CD1c-positive myeloid dendritic cell (primary cell): Measurements from ENCODE around the gene LRMDA.

Experiments
- DNase-seq: peaks from one replicate; pipeline ENCODE4 v3.0.0-alpha.2; 2016; ENCODE audit errors: extremely low spot score

LRMDA gene

GRCh38 chr10:75708060-75708459 lies 276.6 kb downstream of the LRMDA start:
- no peak for DNase-seq

GRCh38 chr10:75709245-75709644 lies 277.8 kb downstream of the LRMDA start:
- DNase-seq = no peak

GRCh38 chr10:75709811-75710210 lies 278.4 kb downstream of the LRMDA start:
- DNase-seq = no peak

- no peak for DNase-seq
Measured at GRCh38 chr10:75712242-75712880, 280.9 kb downstream of the LRMDA start.

GRCh38 chr10:75716506-75716905 lies 285.1 kb downstream of the LRMDA start:
- DNase-seq = no peak

- DNase-seq = no peak
Measured at GRCh38 chr10:75717126-75717916, 285.9 kb downstream of the LRMDA start.

- no peak for DNase-seq
Measured at GRCh38 chr10:75718991-75719390, 287.6 kb downstream of the LRMDA start.

- no peak for DNase-seq
Measured at GRCh38 chr10:75720157-75720556, 288.7 kb downstream of the LRMDA start.

GRCh38 chr10:75722020-75722419 lies 290.6 kb downstream of the LRMDA start:
- DNase-seq = no peak

GRCh38 chr10:75722609-75723008 lies 291.2 kb downstream of the LRMDA start:
- DNase-seq = no peak

- DNase-seq = no peak
Measured at GRCh38 chr10:75723319-75723980, 292.0 kb downstream of the LRMDA start.

GRCh38 chr10:75724047-75724446 lies 292.6 kb downstream of the LRMDA start:
- DNase-seq = no peak

GRCh38 chr10:75726522-75727483 lies 295.4 kb downstream of the LRMDA start:
- DNase-seq = no peak

GRCh38 chr10:75730847-75731246 lies 299.4 kb downstream of the LRMDA start:
- DNase-seq = no peak

GRCh38 chr10:75733135-75733890 lies 301.9 kb downstream of the LRMDA start:
- DNase-seq = no peak

- no peak for DNase-seq
Measured at GRCh38 chr10:75736151-75736640, 304.8 kb downstream of the LRMDA start.

GRCh38 chr10:75736889-75737579 lies 305.6 kb downstream of the LRMDA start:
- DNase-seq = no peak

GRCh38 chr10:75737580-75737949 lies 306.1 kb downstream of the LRMDA start:
- DNase-seq = no peak

- DNase-seq = no peak
Measured at GRCh38 chr10:75738924-75739323, 307.5 kb downstream of the LRMDA start.
